Uterus (tissue), 4 donors: ENCODE results near the gene NCKAP5L. TPM values are rescaled to one million over a fixed set of nuclear protein-coding genes. Genes with fewer than 3 reads are reported as not detected.
"Not testable (repeated sequence)": the region's sequence is repeated elsewhere in the genome, so short reads cannot be mapped to it uniquely, and the experiment has no call there.

Experiments used
- DNase-seq, 2 donors: peaks; one replicate each; pipeline ENCODE4 v3.0.0-alpha.2; 2019 to 2020
- H3K27ac ChIP-seq, 2 donors: fragments of 200-600 bp; sonication (generic); 1 replicate in 1 of 2; 2 replicates in 1 of 2; pipeline ENCODE4 v1.5.1; 2016 to 2018
- H3K27me3 ChIP-seq, 2 donors: fragments of 200-600 bp; sonication (generic); one replicate each; pipeline ENCODE4 v1.5.1; 2018 to 2019; ENCODE audit warnings: control low read depth in 1 of 2
- H3K36me3 ChIP-seq, 2 donors: fragments of 200-600 bp; sonication (generic); one replicate each; pipeline ENCODE4 v1.5.1; 2019; ENCODE audit warnings: control low read depth in 1 of 2
- H3K4me1 ChIP-seq, 2 donors: fragments of 200-600 bp; sonication (generic); one replicate each; pipeline ENCODE4 v1.5.1; 2018 to 2019; ENCODE audit warnings: control low read depth in 1 of 2
- H3K4me3 ChIP-seq, 2 donors: fragments of 200-600 bp; sonication (generic); 1 replicate in 1 of 2; 2 replicates in 1 of 2; pipeline ENCODE4 v1.5.1; 2018 to 2019; ENCODE audit warnings: mild to moderate bottlenecking in 1 of 2
- H3K9me3 ChIP-seq, 2 donors: fragments of 200-600 bp; sonication (generic); one replicate each; pipeline ENCODE4 v1.5.1; 2019; ENCODE audit warnings: control low read depth in 1 of 2
- CTCF ChIP-seq, 4 experiments: fragments of 200-600 bp in 2 of 4; fragments of 450-650 bp in 2 of 4; sonication (generic) in 2 of 4; IDR thresholded peaks; one replicate each; pipeline ENCODE4 v1.5.1; 2016 to 2019; ENCODE audit warnings: antibody characterized with exemption in 4 of 4, mild to moderate bottlenecking in 2 of 4, moderate library complexity in 1 of 4
- POLR2A ChIP-seq, 2 donors: fragments of 450-650 bp; IDR thresholded peaks; one replicate each; pipeline ENCODE4 v1.6.1; 2016; ENCODE audit warnings: antibody characterized with exemption in 2 of 2, mild to moderate bottlenecking in 1 of 2, moderate library complexity in 1 of 2
- intact Hi-C: fragments of 100-400 bp; cut with DNase I; formaldehyde crosslinking; loops from one replicate; pipeline ENCODE4 v1.15.1; 2023; ENCODE audit warnings: low total_unique reads
- total RNA-seq, 4 donors: library from RNA; depleted of rRNA in 3 of 4; stranded (reverse); fragments of >200 nt in 3 of 4; gene quantifications; one replicate each; pipeline versions ENCODE4 v1.1.0 to v1.2.4, GENCODE V29; 2014 to 2023
- donor health status: DM: yes; HTN: yes; CAD: no.

Gene NCKAP5L
- total RNA-seq, 4 donors from 2014 or later = 4.1 to 26.1 (median 11.5) TPM

GRCh38 chr12:49776858-49777257 lies 51.4 kb downstream of the NCKAP5L start:
- no peak overlapping the region for H3K27ac ChIP-seq
- H3K36me3 ChIP-seq = no peaks in the 10 kb centered on the region
- H3K27me3 ChIP-seq = no peaks in the 10 kb centered on the region
- DNase-seq = no peak
- H3K4me1 ChIP-seq = no peaks in the 10 kb centered on the region
- H3K9me3 ChIP-seq = no peaks in the 10 kb centered on the region
- no peak overlapping the region for H3K4me3 ChIP-seq
- TF ChIP-seq POLR2A (IDR thresholded peaks at IDR 0.05) (no peak), CTCF (IDR thresholded peaks at IDR 0.05) (no peak)
- intact Hi-C loops = no loop called here

DNA sequence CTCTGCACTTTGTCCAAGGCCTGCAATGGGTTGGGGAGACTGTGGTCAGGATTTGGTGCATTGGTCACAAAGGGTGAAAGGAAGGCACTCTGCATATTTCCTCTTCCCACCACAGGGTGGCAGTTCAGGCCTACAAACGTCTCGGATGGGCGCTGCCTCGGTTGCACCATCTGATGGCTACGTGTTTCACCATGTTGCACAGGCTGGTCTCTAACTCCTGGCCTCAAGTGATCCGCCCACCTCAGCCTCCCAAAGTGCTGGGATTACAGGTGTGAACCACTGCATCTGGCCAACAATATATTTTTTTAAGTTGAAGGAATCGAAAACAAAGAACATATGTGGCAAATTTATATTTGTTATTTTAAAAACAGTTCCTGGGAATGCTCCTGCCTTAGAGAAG lies 51.8 kb downstream of the NCKAP5L start:
- H3K9me3 ChIP-seq = no peaks in the 10 kb centered on the region
- no peaks in the 10 kb centered on the region for H3K4me1 ChIP-seq
- no peak overlapping the region for H3K4me3 ChIP-seq
- no peaks in the 10 kb centered on the region for H3K36me3 ChIP-seq
- peak in 1 of 2 donors; percentile 59 for DNase-seq
- intact Hi-C loops = no loop called here
- H3K27ac ChIP-seq = no peak overlapping the region
- no peaks in the 10 kb centered on the region for H3K27me3 ChIP-seq
- TF ChIP-seq POLR2A (IDR thresholded peaks at IDR 0.05) (no peak), CTCF (IDR thresholded peaks at IDR 0.05) (peak; percentile 54 to 81 (median 66))

- DNase-seq, intact Hi-C loops, H3K4me1 ChIP-seq, H3K4me3 ChIP-seq, H3K9me3 ChIP-seq, H3K27me3 ChIP-seq, H3K27ac ChIP-seq, H3K36me3 ChIP-seq: not testable (repeated sequence)
Observed at GRCh38 chr12:49773102-49773501, 55.1 kb downstream of the NCKAP5L start.

GRCh38 chr12:49767333-49767732 lies 60.9 kb downstream of the NCKAP5L start:
- TF ChIP-seq POLR2A (IDR thresholded peaks at IDR 0.05) (no peak), CTCF (IDR thresholded peaks at IDR 0.05) (no peak)
- intact Hi-C loops = no loop called here
- DNase-seq = no peak
- Histone ChIP-seq H3K4me1 (no peaks in the 10 kb centered on the region), H3K27ac (no peak overlapping the region), H3K27me3 (no peaks in the 10 kb centered on the region), H3K4me3 (no peak overlapping the region), H3K9me3 (no peaks in the 10 kb centered on the region), H3K36me3 (no peaks in the 10 kb centered on the region)

DNA sequence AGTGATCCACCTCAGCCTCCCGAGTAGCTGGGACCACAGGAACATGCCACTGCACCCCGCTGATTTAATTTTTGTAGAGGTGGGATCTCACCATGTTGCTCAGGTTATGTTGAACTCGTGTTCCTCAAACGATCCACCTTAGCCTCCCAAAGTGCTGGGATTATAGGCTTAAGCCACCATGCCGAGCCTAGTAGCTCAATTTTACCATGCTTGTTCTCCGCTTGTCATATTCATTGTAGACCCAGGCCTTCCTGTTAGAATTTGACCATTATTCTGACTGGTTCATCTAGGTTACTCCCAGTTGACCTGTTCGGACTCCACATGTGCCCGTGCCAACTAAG lies 62.1 kb downstream of the NCKAP5L start:
- H3K36me3 ChIP-seq = no peaks in the 10 kb centered on the region
- no peaks in the 10 kb centered on the region for H3K4me1 ChIP-seq
- H3K27ac ChIP-seq = no peak overlapping the region
- H3K4me3 ChIP-seq = no peak overlapping the region
- H3K9me3 ChIP-seq = no peaks in the 10 kb centered on the region
- DNase-seq = no peak
- no peaks in the 10 kb centered on the region for H3K27me3 ChIP-seq
- intact Hi-C loops = no loop called here
- TF ChIP-seq CTCF (IDR thresholded peaks at IDR 0.05) (no peak), POLR2A (IDR thresholded peaks at IDR 0.05) (no peak)

DNA sequence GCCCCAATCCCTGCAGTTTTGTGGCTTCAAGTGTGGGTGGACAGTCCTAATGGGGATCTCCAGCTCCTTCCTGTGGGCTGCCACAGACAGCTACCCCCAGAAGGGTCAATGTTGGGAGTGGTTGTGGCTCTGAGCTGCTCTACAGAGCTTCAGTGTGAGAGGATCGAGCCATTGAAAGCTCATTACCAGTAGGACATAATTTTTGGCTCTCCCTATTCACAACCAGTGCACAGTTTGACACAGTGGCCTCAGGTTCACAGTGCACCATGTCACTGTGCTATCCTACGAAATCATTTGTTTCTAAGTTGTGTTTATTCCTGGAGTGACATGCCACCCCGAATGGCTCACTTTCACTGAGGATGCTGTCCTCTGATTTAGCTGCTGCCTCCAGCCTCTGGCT lies 64.1 kb downstream of the NCKAP5L start:
- H3K27ac ChIP-seq = no peak overlapping the region
- TF ChIP-seq POLR2A (IDR thresholded peaks at IDR 0.05) = no peak
- TF ChIP-seq CTCF (IDR thresholded peaks at IDR 0.05) = no peak
- no peaks in the 10 kb centered on the region for H3K36me3 ChIP-seq
- H3K4me1 ChIP-seq = no peaks in the 10 kb centered on the region
- intact Hi-C loops = no loop called here
- H3K27me3 ChIP-seq = no peaks in the 10 kb centered on the region
- no peaks in the 10 kb centered on the region for H3K9me3 ChIP-seq
- no peak for DNase-seq
- no peak overlapping the region for H3K4me3 ChIP-seq
